Measurements from ENCODE around the gene ZNF487.
"Not testable (repeated sequence)": the region's sequence is repeated elsewhere in the genome, so short reads cannot be mapped to it uniquely, and the experiment has no call there.

The ZNF487 gene

DNA sequence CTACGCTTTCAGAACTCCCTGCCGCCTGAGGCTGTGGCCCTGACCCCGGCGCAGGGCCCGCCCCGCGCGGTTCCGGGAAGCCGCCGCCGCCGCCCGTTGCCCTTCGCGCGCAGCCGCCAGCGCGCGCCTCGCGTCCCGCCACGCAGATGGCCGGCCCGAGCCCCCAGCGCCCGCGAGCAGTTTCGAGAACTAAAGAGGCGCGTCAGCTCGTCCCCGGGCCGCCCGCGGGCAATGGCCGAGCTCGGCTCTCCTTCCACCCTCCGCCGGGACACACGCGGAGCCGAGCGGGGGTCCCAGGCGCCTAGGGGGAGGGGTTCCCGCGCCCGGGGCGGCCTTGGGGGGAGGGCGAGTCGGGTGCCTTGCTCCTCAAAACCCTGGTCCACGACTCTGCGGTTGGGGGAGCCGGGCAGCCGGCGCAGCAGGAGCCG is 29.7 kb upstream of the ZNF487 start:
- no peak for DNase-seq

DNA sequence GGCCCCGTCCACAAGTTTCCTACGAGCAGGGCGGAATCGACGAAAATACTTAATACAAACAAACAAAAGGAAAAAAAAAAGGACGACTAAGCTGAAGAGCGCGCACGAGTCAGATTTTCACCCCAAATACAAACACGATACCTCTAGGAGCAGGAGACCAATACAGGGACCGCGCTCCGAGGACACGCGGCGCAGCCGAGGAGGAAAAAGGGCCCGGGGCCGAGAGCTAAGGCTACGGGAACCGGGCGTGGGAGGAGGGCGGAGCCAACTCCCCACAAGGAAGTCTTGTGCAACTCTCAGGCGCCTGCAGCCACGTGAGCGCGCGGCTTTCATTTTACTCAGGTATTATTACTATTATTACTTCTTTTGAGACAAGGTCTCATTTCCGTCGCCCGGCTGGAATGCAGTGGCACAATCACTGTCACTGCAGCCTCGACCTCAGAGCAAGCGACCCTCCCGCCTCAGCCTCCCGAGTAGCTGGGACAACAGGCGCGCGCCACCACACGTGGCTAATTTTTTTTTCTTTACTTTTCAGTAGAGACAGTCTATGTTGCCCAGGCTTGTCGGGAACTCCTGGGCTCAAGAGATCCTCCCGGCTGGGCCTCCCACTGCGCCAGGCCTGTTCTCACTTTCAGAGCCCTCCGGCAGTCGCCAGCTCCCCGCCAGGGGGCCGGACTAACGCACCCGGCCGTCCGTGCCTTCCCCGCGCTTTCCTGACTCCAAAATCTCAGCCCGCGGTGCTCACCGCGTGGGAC is 29.2 kb upstream of the ZNF487 start:
- peak; percentile 52 for DNase-seq

DNA sequence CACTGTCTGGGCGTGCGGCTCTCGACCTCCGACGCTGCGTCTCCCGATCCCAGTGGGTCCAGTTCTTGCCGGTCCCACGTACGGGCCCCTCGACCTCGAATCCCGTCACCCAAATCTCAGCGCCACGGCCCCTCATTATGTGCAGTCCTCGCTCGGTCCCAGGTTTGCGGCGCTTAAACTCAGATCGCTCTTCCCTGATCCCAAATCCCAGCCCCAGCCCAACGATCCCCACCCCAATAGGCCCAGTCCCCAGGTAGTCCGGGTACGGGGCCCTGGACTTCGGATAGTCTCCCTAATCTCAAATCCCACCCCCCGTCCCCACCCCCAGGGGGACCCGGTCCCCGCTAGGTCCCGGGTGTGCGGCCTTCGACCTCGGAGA is 28.6 kb upstream of the ZNF487 start:
- no peak for DNase-seq

DNA sequence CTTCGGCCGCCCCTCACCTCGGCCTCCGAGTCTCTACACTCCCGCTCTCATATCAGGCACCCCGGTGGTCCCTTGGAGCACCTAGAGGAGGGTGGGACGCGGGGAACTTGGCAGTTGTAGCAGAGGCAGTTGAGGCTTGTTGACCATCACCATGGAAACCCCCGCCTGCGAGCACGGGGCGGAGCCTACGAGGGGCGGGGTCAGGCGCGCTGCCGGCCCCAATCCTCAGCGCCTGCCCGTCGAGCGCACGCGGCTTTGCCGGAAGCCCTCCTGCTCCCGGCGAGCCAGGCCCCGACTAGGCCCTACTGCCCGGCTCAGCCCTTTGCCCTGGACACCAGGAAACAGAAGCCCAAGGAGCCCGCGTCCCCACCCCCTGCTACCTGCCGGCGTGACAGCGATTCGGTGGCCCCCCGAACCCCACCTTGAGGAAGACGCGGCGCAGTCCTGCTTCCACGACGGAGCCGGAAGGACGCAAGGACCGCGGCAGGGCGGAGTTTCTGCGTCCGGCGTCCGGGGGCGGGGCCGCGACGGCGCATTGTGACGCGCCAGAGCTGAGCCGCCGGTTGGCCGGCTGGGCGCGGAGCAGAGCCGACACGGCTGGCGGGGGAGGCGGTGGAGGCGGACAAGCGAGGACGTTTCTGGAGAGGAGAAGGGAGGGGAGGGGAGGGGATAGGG is 28.1 kb upstream of the ZNF487 start, which contains the start of gene HNRNPF:
Gene HNRNPF (minus strand): TSS at position 477 of the 675 bp plus-strand sequence. CDS start 21,302 bp downstream, outside the sequence.
- DNase-seq: peak; percentile 29

DNA sequence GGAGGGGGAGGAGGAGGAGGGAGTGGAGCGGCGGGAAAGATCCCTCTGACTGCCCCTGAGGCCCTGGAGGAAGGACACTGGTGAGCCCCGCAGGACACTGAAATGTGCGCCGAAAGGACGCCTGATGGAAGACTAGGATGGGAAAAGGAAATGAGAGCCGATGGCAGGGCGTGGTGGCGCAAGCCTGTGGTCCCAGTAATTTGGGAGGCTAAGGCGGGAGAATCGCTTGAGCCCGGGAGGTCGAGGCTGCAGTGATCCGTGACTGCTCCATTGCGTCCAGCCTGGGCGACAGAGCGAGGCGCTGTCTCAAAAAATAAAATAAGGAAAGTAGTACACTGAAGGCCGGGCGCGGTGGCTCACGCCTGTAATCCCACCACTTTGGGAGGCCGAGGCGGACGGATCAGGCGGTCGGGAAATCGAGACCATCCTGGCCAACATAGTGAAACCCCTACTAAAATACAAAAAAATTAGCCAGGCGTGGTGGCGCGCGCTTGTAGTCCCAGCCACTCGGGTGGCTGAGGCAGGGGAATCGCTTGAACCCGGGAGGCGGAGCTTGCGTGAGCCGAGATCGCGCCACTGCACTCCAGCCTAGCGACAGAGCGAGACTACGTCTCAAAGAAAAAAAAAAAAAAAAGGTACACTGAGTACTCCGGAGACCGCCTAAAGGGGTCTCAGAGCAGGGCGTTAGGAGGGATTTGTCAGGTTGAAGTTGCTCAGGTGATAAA is 27.4 kb upstream of the ZNF487 start:
- no peak for DNase-seq

DNA sequence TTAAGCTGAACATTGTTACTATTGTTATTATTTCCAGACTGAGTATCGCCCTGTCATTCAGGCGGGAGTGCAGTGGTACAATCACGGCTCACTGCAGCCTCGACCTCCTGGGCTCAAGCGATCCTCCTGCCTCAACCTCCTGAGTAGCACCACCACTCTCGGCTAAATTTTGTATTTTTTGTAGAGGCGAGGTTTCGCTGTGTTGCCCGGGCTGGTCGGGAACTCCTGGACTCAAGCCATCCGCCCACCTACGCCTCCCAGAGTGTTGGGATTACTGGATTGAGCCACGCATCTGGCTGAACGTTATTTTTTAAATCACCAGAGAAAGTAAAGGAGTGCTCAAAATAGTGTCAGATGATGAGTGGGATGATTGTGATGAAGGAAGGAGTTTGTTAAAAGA is 26.6 kb upstream of the ZNF487 start:
- no peak for DNase-seq

DNA sequence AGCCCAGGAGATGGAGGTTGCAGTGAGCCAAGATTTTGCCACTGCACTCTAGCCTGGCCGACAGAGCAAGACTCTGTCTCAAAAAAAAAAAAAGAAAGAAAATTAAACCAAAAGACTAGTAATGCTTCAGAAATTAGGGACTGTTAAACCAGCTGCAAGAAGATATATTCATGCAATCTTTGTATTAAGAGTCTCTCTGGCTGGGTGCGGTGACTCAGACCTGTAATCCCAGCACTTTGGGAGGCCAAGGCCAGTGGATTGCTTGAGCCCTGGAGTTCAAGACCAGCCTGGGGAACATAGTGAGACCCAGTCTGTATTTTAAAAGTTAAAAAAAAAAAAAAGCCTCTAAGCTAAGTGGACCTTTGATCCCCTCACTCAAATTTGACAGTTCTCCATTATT is 25.4 kb upstream of the ZNF487 start:
- DNase-seq: no peak

DNA sequence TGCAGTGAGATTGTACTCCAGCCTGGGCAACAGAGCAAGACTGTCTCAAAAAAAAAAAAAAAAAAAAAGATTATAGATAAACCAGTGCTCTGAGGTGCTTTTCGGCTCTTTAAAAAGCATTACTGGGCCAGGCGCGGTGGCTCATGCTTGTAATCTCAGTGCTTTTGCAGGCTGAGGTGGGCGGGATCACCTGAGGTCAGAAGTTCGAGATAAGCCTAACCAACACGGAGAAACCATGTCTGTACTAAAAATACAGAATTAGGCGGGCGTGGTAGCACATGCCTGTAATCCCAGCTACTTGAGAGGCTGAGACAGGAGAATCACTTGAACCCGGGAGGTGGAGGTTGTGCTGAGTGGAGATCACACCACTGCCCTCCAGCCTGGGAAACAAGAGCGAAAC is 21.4 kb upstream of the ZNF487 start:
- no peak for DNase-seq

DNA sequence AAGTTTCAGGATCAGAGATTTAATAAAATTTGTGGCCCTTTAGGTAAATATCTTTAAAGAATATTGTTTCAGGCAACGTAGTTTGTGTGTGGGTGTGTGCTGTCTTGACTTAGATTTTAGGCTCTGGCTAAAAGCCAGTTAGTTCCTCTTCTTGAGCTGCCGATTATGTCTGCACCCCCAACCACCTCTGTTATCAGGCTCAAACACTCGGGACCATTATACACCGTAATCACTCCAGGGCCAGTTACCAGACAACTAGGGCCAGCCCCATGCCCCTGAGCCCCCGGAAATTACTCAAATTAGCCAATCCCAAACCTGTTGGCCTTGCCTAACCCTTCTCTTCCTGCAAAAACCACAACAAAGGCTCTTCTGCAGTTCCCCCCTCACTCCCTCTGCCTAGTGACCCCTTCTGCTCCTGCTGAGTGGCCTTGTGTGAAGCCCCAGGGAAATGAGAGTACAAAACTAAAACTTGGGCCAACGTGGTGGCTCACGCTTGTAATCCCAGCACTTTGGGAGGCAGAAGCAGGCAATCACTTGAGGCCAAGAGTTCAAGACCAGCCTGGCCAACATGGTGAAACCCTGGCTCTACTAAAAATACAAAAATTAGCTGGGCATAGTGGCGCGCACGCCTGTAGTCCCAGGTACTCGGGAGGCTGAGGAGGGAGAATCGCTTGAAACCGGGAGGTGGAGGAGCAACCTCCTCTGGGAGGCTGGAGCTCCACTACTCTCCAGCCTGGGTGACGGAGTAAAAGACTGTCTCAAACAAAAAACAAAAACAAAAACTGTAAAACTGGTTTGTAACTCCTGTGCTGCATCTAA is 18.8 kb upstream of the ZNF487 start:
- peak; percentile 84 for DNase-seq

DNA sequence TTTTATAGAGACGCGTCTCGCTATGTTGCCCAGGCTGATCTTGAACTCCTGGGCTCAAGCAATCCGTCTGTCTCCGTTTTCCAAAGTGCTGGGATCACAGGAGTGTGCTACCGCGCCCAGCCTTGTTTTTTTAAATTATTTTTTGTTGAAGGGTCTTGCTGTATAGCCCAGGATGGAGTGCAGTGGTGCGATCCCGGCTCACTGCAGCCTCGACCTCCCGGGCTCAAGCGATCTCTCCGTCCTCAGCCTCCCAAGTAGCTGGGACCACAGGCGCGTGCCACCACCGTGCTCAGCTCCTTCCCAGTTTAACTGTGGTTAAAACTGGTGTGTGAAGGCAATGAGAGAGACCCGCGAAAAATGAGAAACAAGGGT is 16.9 kb upstream of the ZNF487 start:
- DNase-seq: no peak

DNA sequence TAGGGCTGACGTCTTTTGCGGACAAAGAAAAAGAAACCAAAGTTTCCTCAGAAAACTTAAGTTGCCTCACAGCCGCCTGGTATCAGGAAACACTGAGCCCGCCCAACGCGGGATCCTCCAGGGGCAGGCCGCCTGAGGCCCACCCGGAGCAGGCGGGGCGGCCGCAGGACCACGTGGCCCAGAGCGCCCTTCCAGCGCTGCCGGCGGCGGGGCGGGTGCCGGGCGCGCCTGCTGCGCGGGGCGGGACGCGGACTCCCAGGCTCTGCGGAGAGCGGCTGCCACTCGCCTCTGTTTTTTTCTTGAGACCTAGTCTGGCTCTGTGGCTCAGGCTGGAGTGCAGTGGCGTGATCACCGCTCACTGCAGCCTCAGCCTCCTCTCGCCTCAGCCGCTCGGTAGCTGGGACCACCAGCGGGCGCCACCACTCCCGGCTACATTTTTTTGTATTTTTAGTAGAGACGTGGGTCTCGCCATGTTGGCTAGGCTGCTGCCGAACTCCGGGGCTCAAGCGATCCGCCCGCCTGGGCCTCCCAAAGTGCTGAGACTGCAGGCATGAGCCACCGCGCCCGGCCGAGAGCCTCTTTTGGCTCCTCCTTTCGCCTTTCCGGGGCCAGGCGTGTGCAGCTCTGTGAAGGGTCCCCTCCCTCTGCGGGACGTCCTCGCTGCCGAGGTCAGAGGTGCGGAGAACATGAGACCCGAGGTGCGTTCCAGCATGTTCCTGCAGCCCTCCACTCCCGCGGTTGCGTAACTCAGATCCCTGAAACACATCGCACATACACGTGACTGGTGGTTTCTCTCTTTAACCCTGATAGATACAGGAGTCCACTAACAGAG is 16.3 kb upstream of the ZNF487 start:
- peak; percentile 56 for DNase-seq

DNA sequence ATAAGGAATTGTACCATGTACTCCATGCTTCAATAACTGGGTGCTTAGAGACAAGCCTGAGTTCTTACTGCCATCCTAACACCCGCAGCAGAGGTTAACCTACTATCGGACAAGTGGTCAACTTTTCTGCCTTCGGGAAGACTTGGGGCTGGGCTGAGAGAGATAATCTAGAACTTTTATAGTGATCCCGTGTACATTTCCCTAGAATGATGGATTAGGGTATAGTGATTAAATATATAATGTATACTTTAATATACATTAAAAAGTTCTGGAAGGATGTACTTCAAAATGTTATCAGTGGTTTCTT is 15.8 kb upstream of the ZNF487 start:
- no peak for DNase-seq

DNA sequence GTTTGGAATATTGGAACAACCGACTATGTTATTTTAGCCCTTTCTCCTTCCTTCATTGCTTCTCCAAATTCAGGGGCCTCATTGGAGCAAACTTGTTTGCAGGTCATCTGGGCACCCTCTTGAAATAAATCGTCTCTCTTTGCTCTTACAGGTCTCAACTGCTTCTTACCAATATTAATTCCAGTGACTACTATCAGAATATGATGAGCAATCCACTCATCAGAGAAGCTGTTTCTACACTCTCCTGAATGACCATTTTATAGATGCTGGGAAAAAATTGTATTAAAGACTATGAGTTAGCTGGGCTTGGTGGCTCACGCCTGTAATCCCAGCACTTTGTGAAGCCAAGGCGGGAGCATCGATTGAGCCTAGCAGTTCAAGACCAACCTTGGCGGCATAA is 15.4 kb upstream of the ZNF487 start:
- no peak for DNase-seq

DNA sequence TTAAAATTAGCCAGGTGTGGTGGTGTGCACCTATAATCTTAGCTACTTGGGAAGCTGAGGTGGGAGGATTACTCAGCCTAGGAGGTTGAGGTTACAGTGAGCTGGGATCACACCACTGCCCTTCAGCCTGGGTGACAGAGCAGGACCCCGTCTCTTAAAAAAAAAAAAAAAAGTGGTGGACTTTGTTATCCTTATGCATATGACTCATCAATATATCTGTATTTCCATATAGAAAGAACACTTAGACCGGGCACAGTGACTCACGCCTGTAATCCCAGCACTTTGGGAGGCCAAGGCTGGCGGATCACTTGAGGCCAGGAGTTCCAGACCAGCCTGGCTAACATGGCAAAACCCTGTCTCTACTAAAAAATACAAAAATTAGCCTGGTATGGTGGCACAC is 15.0 kb upstream of the ZNF487 start:
- DNase-seq: not testable (repeated sequence)

DNA sequence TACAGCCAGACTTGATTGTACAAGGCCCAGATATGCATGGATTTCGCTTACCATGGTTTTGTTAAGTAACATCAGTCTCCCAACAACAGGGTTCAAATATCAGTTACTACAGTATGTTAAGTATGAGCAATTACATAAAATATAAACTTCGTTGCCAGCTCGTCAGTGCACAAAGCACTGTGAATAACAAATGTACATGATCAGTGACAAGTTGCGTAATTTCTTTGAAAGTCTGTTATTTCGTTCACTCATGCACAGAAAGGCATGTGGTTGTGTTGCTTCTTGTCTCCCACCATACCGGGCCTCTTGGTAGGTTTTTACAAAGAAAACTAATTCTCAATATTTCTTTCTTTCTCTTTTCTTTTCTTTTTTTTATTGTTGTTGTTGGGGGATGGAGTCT is 12.5 kb upstream of the ZNF487 start:
- no peak for DNase-seq

DNA sequence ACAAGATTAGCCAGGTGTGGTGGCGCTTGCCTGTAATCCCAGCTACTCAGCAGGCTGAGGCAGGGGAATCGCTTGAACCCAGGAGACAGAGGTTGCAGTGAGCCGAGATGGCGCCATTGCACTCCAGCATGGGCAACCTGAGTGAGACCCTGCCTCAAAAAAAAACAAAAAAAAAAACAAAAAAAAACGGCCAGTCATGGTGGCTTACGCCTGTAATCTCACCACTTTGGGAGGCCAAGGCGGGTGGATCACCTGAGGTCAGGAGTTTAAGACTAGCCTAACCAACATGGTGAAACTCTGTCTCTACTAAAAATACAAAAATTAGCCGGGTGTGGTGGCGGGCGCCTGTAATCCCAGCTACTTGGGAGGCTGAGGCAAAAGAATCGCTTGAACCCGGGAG is 10.4 kb upstream of the ZNF487 start:
- not testable (repeated sequence) for DNase-seq

DNA sequence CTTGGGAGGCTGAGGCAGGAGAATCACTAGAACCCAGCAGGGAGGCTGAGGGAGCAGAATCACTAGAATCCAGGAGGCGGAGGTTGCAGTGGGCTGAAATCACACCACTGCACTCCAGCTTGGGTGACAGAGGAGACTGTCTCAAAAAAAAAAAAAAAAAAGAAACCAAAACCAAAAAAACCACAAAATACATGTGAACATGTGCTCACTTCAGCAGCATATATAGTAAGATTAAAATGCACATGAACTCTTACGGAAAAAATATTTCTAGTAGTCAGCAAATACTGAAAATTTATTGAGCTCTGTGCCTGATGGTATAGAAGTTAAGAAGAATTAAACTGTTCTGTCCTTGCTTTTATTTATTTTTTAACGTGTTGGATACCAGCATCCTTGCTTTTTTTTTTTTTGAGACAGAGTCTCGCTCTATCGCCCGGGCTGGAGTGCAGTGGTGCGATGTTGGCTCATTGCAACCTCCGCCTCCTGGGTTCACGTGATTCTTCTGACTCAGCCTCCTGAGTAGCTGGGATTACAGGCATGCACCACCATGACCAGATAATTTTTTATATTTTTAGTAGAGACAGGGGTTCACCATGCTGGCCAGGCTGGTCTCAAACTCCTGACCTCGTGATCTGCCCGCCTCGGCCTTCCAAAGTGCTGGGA is 9.6 kb upstream of the ZNF487 start:
- DNase-seq: no peak

DNA sequence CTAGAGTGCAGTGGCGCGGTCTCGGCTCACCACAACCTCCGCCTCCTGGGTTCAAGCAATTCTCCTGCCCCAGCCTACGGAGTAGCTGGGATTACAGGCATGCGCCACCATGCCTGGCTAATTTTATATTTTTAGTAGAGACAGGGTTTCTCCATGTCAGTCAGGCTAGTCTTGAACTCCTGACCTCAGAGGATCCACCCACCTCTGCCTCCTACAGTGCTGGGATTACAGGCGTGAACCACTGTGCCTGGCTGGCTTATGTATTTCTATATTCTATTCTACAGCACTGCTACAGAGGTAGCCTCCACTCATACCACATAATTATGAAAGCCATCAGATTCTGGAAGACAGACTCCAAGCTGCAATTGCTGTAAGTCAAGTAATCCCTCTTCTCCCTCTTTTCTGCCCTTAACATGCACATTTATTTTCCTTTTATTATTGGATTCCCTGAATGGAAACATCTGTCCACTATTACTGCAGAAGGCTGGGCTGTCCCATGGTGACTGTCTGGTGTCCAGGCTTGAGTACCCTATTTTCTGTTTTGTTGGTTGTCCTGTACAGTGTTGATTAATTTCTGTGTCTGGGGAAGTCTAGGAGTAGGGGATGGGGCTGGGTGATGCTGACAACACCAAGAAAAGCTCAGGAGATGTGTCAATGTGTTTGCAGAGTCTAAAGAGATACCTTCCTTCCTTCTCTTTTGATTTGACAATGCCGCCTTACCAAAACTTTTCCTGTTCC is 5.8 kb upstream of the ZNF487 start:
- no peak for DNase-seq

DNA sequence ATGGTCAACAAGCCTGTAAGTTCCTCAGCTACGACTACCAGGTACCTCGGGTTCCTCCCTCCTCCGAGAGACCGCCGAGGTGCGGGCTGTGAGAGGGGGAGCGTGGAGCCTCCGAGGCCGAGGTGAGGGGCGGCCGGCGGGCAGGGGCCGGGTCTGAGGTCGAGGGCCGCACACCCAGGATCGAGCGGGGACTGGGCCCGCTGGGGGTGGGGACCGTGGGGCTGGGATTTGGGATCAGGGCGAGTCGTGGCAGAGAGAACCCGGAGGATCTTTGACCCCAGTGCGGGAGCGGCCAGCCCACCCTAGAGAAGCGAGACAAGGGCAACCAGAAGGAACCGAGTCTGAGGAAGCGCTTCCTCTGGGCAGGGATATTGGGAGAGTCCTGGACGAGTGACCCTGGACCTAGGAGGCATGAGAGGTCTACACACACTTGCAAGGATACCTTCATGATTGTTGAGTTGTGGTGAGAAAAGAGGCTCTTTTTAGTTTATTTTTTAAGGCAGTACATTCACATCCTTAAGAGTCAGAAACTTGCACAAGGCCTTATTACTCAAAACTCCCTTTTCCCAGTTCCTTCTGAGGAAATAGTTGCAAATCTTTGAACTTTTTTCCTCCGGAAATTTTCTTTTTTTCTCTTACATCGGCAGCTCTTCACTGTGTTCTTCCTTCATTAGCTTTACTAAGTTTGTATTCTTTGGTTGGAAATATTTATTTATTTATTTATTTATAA is 395 bp downstream of the ZNF487 start:
- DNase-seq: no peak

DNA sequence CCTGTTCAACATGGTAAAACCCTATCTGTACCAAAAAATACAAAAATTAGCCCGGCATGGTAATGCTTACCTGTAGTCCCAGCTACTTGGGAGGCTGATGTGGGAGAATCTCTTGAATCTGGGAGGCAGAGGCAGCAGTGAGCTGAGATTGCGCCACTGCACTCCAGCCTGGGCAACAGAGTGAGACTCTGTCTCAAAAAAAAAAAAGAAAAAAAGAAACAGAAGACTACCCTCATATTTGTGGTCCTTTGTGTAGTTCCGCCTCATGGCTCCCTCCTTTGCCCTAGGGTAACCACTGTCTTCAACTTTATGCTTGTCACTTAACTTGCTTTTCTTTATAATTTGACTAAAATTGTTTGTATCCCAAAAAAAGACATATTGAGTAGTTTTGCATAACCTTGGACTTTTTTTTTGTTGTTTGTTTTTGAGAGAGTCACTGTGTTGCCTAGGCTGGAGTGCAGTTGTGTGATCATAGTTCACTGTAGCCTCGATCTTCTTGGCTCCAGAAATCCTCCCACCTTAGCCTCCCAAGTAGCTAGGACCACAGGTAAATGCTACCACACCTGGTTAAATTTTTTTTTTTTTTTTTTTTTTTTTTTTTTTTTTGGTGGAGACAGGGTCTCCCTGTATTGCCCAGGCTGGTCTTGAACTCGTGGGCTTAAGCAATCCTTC is 3.7 kb downstream of the ZNF487 start:
- DNase-seq: no peak

Data from SIG-M5 (cell line).